ENCODE results near the gene TAF10.

The TAF10 gene

DNA sequence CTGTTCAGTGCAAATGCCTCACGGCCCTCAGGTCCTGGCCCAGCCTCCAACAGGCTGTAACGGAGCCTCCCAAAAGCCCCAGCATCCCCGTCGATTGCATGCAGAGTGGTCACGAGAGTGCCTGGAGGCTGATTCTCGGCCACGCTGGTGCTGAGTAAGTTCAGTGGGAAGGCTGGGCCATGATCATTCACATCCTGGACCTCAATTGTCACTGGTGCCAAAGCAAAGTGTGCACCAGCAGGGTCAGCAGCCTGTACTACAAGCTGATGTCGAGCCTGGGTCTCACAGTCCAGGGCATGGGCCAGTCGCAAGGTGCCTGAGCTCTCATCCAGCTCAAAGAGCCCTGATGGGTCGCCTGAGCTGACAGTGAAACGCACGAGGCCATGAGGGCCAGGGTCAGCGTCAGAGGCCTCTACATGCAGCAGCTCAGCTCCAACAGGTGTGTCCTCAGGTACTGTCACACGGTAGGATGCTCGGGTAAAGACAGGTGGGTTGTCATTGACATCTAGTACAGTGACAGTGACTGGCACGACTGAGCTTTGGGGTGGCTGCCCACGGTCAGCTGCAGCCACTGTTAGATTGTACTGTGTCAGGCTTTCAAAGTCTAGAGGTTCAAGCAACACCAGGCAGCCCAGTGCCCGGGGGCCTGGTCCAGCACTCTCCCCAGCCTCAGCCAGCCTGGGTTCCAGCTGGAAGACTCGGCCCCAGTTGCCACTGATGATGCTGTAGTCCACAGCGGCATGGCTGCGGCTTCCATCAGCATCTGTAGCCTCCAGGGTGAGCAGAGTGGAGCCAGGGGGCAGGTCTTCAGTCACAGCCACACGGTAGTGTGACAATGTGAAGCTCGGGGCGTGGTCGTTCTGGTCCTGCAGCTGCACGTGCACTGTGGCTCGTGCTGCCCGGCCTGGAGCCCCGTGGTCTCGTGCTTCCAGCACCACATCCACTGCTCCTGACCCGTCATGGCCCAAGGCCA, 11.7 kb upstream of the TAF10 start:
- DNase-seq, result no peak

DNA sequence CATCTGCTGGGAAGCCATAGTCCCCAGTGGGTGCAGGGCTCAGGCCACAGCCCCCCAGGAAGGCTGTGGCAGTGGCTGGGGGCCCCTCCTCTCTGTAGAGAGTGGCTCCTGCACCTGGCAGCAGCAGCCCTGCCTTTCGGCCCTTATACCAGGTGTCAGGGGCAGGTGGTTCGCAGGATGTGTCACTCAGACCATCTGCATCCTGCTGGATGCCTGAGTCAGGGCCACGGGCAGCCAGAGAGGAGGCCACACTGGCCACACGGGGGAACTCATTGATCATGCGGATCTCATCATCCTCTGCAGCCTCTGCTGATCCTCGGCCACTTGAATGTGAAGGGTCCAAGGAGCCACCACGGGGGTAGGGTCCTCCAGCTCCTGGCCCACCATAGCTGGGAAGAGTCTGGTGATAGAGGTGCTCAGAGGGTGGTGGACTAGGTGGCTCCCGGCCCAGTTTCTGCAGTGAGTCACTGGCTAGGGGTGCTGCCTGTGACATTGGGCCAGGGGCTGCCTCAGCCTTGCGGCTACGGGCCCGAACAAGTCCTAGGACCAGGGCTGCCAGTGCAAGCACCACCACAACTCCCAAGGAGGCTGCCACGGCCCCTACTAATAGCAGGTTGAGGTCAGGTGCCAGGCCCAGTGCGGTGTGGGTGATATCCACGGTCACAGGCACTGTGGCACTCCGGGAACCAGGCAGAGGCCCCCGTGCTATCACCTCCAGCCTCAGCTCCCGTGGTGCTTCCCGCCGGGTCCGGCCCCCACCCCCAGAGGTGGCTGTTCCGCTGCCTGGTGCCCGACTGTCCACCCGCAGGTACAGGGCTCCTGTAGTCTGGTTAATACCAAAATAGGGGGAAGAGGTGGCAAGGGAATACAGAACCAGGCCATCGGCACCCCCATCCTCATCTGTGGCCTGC, 10.5 kb upstream of the TAF10 start:
- no peak for DNase-seq

DNA sequence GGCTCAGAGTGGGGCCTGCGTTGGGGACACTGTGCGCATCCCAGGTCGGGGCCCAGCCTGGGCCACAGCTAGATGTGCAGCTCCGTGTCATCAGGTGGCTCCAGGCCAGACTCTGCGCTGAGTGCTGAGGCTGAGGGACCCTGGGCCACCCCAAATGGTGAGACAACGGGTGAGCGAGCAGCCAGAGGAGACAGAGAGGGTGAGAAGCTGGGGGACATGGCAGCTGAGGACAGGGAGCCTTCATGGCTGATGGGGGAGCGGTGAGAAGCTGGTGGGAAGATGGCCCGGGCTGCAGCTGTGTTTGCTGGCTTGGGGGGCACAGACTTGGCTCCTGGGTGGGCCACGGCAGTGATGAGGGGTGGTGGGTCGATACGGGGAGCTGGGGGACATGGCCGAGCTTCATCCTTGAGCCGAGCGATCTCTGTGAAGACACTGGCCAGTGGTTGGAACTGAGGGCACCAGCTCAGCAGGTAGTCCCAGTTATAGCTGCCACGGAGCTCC, 9.7 kb upstream of the TAF10 start:
- DNase-seq, result no peak

DNA sequence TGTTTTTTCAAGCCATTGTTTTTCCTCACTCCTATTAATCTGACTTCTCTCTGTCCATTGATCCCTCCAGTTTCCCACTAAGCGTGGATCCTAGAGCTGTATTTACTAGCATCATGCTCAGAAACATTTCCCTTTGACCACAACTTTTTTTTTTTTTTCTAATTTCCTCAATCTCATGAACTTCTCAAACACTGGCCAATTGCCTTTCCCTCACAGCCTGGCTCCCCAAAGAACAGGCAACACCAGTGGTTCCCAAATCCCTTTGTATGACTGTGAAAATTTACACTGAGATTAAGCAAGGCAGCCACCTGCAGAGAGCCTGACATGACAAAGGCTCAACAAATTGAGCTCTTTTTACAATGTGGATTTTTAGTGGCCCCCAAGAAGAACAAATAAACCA, 8.6 kb upstream of the TAF10 start:
- no peak for DNase-seq

- DNase-seq, result peak; percentile 93 to 95
These were observed 7.2 kb upstream of the TAF10 start, which contains the start of gene TPP1 for GRCh38 chr11:6619004-6619745. TPP1 (minus strand) TSS chr11:6619422; CDS start chr11:6619400, 22 bp downstream.

- DNase-seq, result no peak
These were observed 6.3 kb upstream of the TAF10 start for GRCh38 chr11:6618117-6619003.

GRCh38 chr11:6617315-6617781, 5.3 kb upstream of the TAF10 start:
- no peak for DNase-seq

DNA sequence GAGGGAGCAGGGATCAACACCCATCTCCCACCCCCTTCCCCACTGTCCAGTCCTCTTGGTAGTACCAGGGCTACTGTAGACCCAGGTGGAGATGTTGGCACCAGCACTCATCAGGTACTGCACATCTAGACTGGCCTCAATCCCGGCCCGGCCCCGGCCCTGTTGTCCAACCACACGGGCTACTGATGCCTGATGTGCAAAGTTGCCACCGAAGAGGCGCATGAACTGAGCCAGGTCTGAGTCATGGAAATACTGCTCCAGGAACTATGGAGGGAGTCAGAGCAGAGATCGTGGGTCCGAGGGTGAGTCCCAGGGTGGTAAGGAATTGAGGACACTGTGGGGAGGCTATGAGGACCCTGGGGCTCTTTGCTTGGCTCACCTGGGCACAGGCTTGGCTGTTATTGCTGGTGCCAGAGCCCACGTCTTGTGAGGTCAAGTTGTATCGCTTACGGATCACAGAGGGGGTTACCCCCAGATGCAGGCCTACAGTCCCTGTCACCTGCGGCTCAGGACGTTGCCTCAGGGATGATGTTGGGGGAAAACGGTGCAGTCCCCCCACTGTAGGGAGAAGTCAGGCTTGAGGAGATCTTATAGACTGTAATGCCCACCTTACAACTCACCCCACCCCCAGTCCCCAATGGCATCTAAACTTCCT, 4.7 kb upstream of the TAF10 start:
- DNase-seq, result no peak

- DNase-seq, result no peak
These were observed 4.0 kb upstream of the TAF10 start for GRCh38 chr11:6615882-6616585.

DNA sequence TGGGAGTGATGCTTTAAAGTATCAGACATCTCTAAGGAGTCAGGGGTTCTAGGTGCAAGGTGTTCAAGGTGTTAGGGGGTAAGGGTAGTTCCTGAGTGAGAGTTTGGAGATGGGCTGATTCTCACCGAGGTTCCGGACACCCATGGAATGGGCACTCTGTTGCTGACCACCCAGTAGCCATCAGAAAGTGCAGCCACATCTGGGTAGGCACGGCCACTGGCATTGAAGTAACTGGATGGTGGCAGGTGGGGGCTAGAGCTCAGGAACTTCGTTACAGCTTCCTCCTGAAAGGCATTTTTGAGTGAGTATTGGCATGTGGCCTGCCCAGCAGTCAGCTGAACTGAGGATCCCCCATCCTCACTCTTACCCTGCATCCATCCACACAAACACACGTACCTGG, 3.0 kb upstream of the TAF10 start:
- DNase-seq, result no peak

- no peak for DNase-seq
These were observed 2.4 kb upstream of the TAF10 start for GRCh38 chr11:6614446-6614845.

GRCh38 chr11:6613496-6613895, 1.5 kb upstream of the TAF10 start:
- no peak for DNase-seq

- DNase-seq, result no peak
These were observed 128 bp downstream of the TAF10 start for GRCh38 chr11:6611963-6612212.

- DNase-seq, result no peak
These were observed 689 bp downstream of the TAF10 start for GRCh38 chr11:6611092-6611962.

- DNase-seq, result no peak
These were observed 1.4 kb downstream of the TAF10 start for GRCh38 chr11:6610591-6610990.

DNA sequence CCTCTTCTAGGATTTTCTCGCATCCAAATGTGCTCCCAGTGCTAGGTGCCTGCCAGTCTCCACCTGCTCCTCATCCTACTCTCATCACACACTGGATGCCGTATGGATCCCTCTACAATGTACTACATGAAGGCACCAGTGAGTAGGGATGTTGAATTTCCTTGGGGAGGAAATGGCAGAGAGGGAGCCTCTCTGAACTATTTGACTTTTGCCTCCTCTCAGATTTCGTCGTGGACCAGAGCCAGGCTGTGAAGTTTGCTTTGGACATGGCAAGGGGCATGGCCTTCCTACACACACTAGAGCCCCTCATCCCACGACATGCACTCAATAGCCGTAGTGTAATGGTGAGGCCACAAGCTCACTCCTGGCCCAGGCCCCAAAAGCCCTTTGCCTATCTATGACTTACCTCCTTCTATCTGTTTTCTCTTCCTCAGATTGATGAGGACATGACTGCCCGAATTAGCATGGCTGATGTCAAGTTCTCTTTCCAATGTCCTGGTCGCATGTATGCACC, 2.5 kb downstream of the TAF10 start:
- DNase-seq, result no peak

DNA sequence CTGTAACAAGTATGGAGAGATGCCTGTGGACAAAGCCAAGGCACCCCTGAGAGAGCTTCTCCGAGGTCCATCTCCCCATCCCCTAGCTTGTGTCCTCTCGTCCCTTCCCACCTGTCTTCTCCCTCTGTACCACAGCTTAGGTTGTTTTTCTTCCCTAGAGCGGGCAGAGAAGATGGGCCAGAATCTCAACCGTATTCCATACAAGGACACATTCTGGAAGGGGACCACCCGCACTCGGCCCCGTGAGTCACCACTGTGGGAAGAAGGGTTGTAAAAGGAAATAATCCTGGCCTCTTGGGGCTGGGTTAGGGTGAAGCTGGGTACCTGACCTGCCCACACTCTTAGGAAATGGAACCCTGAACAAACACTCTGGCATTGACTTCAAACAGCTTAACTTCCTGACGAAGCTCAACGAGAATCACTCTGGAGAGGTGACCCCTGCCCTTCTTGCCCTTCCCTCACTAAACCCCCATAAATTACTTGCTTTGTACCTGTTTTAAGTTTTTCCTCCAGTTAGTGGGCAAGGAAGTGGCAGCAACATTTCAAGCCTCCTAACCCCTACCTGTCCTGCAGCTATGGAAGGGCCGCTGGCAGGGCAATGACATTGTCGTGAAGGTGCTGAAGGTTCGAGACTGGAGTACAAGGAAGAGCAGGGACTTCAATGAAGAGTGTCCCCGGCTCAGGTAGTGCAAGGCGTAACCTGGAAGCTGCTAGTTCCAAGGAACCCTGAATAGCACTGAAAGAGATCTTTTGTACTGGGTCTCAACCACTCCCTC, 3.1 kb downstream of the TAF10 start:
- DNase-seq, result no peak

DNA sequence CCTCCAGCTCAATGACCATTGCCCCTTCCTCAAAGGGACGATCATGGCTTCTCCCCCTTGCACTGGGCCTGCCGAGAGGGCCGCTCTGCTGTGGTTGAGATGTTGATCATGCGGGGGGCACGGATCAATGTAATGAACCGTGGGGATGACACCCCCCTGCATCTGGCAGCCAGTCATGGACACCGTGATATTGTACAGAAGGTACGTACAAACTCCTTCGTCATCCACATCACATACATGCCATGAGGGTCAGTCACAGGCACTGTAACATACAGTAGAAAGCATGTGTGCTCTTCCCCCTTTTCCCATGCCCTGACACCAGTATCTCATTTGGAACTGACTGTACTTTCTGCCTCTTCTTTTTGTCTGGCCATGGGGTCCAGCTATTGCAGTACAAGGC, 4.0 kb downstream of the TAF10 start:
- no peak for DNase-seq
